ENCODE results near the gene NAT8L.

The NAT8L gene

DNA sequence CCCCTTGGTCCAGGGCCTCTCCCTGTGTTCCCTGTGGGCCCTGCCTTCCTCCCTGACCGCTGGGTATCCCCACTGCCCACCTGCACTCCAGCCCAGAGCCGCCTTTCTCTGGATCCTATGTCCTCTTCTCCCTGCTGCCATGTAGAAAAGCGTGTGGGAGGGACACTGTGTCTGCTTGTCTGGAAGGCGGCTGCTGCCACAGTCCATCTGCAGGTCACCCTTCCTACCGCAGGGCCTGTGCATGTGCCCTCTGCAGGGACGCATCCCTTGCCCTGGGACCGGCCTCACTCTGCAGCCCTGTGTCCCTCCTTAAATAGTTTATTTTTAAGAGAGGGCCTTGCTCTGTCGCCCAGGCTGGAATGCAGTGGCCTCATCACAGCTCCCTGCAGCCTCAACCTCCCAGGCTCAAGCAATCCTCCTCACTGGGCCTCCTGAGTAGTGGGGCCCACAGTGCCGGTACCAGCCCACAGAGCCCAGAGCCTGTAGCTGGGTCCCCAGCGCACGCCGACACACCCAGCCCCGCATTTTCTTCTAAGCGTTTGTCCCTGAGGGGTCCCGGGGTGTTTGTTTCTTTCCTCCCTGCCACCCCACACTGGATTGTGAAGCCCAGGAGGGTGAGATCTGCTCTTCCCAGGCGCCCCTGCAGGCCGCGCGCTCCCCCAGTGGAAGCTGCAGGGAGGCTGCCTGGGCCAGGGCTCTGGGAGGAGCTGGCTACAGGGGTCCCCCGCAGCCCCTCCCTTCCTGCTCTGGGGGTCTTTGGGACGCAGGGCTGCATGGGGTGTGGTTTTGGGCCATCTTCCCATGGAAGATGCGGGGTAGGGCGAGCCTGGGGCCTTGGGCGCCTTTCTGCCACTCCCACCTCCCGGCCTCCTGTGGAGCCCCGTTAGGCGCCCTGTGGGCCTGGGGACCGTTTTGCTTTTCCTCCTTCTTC, 12.8 kb upstream of the NAT8L start:
- DNase-seq, result no peak

DNA sequence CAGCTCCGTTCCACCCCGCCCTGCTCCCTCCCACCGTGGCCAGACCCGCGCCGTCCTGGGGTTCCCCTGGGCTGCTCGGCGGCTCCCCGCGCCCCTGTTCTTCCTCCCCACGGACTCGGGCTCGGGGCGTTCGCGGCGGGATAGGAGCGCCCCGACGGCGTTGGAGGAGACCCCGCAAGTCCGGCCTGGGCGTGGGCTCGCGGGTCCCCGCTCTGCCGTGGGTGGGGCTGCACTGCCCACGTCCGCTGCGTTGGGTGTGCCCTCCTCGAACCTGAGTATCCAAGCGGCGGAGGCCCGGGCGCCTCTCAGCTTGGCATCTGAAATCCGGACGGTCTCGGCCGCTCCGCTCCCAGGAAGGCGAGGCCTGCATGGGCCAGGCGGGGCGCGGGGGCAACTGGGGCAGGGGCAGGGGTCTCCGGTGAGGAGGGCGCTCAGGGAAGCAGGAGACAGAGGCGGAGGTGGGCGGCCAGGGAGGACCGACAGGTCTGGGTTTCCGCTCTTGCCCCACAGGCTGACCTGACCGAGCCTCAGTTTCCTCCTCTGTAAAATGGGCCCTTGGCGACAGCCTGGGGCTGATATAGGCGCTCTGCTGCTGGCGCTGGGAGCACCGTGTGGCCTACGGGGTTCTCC, 12.0 kb upstream of the NAT8L start:
- DNase-seq, result no peak

- DNase-seq, result no peak
Observed at GRCh38 chr4:2047781-2048581, 11.1 kb upstream of the NAT8L start.

GRCh38 chr4:2048831-2049230, 10.3 kb upstream of the NAT8L start:
- DNase-seq, result no peak

DNA sequence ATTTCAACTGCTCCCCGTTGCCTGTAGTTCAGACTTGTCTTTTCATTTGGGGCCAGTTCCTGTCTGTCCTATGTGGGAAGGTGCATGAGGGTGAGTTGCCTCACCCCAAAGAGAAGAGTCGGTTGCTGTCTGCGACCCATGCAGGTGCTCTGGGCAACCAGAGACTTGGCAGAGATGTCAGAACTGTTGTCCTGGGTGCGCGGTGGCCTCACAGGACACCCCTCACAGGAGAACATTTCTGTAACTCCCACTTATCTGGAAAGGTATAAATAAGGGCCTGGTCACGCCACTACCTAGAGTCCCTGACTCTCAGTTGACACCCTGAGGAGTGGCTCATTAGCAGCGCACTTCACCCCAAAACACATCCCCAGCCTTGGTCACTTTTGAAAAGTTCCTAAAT, 9.7 kb upstream of the NAT8L start:
- no peak for DNase-seq

GRCh38 chr4:2049811-2050210, 9.3 kb upstream of the NAT8L start:
- DNase-seq, result no peak

- no peak for DNase-seq
Observed at GRCh38 chr4:2051086-2051485, 8.0 kb upstream of the NAT8L start.

DNA sequence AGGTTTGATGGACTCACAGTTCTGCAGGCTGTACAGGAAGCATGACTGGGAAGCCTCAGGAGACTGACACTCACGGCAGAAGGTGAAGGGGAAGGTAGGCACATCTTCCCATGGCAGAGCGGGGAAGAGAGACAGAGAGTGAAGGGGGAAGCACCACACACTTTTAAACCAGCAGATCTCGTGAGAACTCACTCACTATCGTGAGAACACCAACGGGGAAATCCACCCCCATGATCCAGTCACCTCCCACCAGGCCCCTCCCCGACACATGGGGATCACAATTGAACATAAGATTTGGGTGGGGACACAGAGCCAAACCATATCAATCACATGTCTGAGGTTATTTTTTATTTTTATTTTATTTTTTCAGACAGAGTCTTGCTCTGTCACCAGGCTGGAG, 4.9 kb upstream of the NAT8L start:
- no peak for DNase-seq

DNA sequence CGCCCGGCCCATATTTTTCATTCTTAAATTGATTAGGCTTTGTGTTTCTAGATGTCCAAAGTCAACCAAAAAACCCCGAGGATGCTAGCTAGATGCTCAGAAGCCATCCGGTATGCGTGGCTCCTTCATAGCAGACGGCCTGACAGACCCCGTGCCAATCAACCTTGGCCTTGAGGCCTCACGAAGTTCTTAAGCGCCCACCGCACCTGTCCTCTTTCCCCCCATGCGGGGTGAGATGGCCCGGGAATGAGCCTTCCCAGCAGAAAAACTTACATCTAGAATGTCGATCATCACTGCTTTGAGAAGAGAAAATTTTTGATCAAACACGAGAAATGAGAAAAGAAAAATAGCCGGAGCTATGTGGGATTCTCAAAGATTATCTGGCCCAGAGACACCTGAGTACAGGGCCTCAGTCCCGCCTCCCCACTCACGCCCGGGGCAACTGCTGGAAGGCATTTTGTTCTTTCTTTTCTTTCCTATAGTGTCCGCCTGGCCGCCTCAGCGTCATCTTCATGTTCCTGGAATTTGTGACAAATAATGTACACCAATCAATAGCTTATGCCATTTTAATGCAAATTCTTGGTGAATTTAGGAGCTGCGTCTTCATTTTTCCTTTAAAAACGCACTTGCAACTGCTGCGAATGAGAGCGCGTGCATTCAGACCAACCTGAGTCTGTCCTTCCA, 1.6 kb upstream of the NAT8L start:
- no peak for DNase-seq

DNA sequence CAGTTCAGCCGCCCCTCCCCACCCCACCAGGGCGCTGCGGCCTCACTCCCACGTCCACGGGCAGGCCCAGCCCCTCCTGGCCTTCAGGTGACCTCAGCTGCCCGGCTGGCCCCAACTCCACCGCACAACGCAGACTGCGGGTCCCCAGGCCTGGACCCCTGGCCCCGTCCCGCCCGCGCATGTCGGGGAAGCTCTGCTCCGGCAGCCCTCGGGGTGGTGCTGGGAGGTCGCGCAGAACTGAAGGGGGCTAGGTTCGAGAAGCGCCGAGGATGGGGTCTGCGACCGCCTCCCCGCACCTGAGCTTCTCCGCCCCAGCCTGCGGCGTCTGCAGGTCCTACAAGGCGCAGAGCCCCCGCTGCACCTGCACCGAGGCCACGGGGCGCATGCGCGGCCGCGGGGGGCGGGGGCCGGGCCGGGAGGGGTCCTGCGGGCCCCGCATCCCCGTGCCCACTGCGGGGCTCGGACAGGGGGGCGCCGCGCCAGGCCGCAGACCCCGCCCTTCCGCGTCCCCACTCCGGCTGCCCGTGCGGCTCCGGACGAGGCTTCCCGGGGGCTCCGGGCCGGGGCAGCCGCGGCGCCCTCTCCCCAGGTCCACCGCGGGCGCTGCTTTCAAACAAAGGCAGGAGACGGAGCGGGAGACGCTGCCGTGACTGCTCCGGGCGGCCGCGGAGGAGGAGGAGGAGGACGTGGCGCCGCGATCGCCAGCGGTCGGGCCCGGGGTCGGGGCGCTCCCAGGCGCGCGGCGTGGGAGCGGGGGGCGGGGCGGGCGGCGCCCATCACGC, 672 bp upstream of the NAT8L start:
- no peak for DNase-seq

GRCh38 chr4:2059726-2060602, 837 bp downstream of the NAT8L start:
- DNase-seq, result no peak

- DNase-seq, result no peak
Observed at GRCh38 chr4:2060611-2061185, 1.6 kb downstream of the NAT8L start.

DNA sequence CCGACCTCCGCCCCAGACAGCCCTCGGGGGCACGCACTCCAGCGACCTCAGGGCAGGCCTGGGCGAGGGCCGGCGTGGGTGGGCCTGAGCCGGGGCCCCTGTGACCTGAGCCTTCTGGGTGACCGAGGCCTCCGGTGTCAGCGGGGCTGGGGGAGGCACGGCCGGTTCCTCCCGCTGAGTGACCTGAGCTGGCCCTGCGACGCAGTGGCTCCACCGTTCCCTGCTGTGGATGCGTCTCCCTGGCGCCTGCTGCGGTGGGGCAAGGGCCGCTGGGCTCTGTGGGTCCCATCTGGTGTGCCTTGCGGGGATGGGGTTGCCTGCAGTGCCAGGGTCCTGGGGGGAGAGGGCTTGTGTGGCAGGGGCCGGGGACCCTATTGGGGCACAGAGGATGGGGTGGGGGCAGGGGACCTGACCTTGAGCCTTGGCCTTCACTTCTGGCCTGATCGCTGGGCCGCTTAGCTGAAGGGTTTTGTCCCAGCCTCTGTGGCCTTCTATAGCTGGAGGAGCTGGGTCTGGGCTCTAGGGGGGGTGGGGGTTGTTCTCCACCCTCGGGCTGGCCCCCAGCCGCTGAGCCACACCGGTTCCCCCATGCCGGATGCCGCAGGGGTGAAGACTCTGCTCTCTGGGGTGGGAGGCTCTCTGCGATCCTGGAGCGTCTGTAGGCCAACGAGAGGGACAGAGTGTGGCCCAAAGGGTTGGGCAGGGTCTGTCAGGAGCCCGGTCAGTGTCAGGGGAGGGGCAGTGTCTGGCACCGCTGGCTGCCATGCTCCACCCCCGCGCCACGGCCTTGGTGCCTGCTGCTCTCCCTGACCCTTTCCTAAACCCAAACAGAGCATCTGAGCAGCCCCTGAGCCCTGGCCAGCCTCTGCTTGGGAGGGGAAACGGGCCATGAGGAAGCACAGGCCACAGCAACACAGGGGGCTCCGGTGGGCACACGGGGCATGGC, 2.3 kb downstream of the NAT8L start:
- no peak for DNase-seq

DNA sequence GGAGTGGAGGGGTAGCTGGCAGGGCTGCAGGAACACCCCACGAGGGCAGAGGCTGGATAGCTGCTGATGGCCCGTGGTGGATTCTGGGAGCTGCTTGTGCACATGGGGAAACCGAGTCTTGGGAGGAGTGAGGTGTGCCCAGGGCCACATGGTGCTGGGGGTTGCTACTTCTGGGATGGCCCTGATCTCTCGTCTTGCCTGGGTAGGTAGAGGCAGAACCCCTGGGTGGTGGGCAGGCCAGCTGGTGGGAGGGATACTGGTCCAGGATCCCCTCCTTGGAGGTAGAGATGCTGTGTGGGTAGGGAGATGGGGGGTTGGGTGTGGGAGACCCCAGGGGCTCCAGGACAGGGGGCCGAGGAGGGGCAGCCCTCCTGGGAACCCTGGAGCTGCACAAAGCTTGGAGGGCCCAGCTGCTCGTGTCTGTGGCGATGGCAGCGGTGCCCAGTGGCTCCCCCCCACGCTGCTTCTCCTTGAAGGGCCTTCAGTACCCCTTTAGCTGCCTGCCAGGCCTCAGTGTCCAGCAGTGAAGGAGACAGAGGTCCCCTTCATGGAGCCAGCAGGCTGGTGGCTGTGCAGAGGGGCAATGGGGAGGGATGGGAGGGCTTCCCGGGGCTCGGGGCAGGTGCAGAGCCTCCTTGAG, 3.2 kb downstream of the NAT8L start:
- DNase-seq, result no peak

DNA sequence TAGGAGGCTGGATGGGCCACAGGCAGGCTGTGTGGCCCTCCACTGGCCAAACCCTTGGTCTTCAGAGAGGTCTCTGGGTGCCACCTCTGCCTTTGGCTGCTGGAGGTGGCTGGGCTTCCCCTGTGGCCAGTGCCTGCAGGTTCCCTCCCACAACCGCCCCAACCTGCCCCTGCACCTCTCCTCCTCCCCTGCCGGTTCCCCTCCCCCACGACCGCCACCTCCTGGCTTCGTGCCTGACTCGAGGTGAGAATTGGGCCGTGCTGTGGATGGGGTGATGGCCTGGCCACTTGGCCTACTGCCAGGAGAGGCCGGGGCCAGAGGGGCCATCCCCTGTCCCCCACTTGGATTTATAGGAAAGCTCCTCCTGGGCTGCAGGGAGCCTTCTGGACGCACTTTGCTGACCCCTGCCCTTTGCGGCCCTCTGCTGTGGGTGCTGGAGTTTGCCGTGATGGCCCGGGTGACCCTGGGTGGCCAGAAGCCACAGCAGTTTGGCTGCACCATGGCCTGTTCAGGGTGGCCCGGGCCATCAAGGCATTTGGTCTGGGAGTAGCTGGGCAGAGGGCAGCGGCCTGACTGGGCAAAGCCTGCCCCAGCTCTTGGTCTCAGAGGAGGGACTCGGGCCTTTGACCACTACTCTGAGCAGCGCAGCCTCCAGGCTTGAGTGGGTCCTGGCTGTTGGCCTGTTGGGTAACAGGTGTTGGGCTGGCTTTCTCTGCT, 3.8 kb downstream of the NAT8L start:
- DNase-seq, result no peak

GRCh38 chr4:2063557-2064275, 4.6 kb downstream of the NAT8L start:
- no peak for DNase-seq

GRCh38 chr4:2064276-2064991, 5.3 kb downstream of the NAT8L start:
- no peak for DNase-seq

All from SHP77 treated with DMSO at 0.1 percent for 48 hours (cell line).